NCI-H2107 treated with DMSO at 0.1 percent for 48 hours (cell line): ENCODE measurements around the gene HOXB7.

Experiments used
- DNase-seq: peaks from one replicate; lab custom pipeline; 2025; ENCODE audit not compliant: unreplicated experiment; lab: John Stamatoyannopoulos, UW

Gene HOXB7

GRCh38 chr17:48586355-48587258 lies 24.2 kb downstream of the HOXB7 start:
- no peak for DNase-seq

- DNase-seq, result no peak
These were observed 26.5 kb downstream of the HOXB7 start for GRCh38 chr17:48584223-48584741.

GRCh38 chr17:48583708-48584222 lies 27.1 kb downstream of the HOXB7 start:
- no peak for DNase-seq

GRCh38 chr17:48582750-48583069 lies 28.1 kb downstream of the HOXB7 start:
- peak; percentile 57 for DNase-seq

GRCh38 chr17:48579760-48580554 lies 30.9 kb downstream of the HOXB7 start:
- DNase-seq, result no peak

- DNase-seq, result peak; percentile 71
These were observed 31.4 kb downstream of the HOXB7 start for GRCh38 chr17:48579471-48579759.

- DNase-seq, result peak; percentile 71
These were observed 32.0 kb downstream of the HOXB7 start for GRCh38 chr17:48578616-48579470.

- DNase-seq, result peak; percentile 82
These were observed 32.7 kb downstream of the HOXB7 start, which contains the start of gene HOXB4 for GRCh38 chr17:48577946-48578615. Gene HOXB4, minus strand, starts transcription at chr17:48578350. Its CDS starts 31 bp downstream, at chr17:48578319.

- no peak for DNase-seq
These were observed 33.4 kb downstream of the HOXB7 start for GRCh38 chr17:48577330-48577945.

GRCh38 chr17:48576479-48577309 lies 34.1 kb downstream of the HOXB7 start:
- no peak for DNase-seq

GRCh38 chr17:48575673-48576478 lies 34.9 kb downstream of the HOXB7 start:
- no peak for DNase-seq

- DNase-seq, result peak; percentile 81
These were observed 35.7 kb downstream of the HOXB7 start for GRCh38 chr17:48575066-48575582.

- DNase-seq, result no peak
These were observed 36.2 kb downstream of the HOXB7 start for GRCh38 chr17:48574505-48575065.

GRCh38 chr17:48571826-48572417 lies 38.9 kb downstream of the HOXB7 start:
- DNase-seq, result no peak

- no peak for DNase-seq
These were observed 39.6 kb downstream of the HOXB7 start for GRCh38 chr17:48571024-48571818.

- DNase-seq, result no peak
These were observed 40.3 kb downstream of the HOXB7 start for GRCh38 chr17:48570325-48571023.
